ENCODE data around the gene EXOC6. TPM values are rescaled to one million over a fixed set of nuclear protein-coding genes. Genes with fewer than 3 reads are reported as not detected.

EXOC6 gene
- polyA plus RNA-seq, 12 donors: 18.2 to 49.7 (median 37.7) TPM; not detected in 1

DNA sequence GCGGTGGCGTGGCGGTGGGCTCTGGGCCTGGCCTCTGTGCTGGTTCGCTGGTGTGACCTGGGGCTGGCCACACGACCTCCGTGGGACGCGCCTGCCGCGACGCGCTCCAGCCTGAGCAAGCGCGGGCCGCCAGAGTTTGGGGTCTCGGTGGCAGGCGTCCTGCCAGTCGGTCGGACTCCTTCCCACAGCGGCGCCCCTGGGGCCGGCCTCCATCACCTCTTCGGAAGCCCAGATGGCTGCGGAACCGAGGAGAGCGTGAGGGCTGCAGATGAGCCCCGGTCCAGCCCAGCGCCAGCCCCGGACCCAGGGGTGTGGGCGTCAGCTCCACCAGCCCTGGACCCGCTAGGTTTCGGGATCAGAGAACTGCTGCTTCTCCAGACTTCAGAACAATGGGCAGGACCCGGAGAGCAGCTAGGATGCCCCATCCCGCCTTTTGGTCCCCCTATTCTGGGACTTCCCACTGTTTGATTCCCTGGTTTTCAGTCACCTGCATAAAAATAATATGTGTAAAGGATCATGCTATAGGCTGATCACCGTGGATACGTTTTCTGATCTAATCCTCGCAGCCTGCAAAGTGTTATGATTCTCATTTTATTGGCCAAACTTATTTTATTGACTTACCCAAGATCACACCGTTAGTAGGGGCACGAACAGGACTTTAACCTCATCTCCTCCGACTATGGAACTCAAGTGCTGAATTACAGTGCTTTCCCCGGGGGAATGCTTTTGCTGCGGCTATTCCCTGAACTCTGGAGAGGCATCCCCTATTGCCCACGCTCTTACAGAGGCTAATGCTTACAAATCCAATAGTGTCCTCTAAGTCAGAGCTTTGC lies 215.0 kb downstream of the EXOC6 start:
- DNase-seq: no peak

DNA sequence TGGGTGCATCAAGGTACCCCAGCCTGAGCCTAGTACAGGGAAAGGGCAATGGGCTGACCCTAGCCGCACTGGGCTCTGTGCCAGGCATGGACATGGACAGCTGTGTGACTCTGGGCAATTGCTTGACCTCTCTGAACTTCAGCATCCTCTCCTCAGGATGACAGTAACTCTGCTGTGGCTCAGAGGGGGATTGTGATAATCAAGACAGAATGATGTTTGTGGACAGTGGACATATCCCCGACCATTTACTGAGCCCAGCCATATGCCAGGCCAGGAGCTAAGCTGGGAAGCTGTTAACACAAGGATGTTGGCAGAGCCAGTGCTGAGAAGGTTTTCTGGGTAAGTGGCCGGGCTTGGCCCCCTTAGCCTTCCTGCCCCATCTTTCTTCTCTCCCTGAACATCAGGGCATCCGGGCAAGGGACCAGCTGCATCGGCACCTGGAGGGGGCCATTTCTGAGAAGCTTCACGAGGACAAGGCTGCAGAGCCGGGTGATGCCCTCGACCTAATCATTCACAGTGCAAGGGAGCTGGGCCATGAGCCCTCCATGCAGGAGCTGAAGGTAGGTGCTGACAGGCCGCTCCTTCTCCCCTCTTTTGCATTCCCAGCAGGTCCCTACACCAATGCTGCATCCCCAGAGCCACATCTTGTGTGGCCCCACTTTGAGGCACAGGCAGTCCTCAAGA lies 215.8 kb downstream of the EXOC6 start:
- no peak for DNase-seq

DNA sequence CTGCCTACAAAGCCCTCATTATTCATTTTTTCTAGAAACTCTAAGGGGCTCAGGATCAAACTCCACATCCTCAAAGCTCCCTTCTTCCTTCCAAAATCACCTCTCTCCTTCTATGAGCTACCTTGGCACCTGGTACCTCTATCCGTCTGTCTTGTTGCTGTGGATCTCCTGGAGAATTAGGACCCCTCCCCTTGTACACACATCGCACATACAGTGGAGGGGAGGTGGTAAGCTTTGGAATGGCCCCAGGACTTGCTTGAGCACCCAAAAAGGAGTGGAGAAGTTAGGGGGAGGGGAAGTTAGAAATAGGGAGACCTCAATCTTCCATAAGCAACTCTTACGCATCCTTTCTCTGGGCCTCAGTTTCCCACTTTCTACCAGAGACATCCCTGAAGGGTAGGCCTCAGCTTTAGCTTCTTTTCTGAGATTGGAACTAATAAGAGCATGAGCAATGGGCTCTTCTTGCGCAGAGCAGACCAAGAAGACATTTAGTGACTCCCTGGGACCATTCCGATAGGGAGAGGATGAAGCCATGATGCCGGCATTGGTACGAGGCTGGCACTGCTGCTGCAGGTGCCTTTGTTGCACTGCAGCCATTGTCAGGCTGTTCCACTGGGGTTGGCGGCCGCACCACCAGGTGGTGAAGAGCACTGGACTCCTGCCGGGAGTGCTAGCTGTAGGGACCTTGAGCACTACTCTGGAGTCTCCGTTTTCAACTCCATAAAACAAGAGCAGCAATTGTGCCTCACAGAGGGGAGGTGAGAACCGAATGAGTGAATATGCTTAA lies 216.7 kb downstream of the EXOC6 start:
- DNase-seq: no peak

DNA sequence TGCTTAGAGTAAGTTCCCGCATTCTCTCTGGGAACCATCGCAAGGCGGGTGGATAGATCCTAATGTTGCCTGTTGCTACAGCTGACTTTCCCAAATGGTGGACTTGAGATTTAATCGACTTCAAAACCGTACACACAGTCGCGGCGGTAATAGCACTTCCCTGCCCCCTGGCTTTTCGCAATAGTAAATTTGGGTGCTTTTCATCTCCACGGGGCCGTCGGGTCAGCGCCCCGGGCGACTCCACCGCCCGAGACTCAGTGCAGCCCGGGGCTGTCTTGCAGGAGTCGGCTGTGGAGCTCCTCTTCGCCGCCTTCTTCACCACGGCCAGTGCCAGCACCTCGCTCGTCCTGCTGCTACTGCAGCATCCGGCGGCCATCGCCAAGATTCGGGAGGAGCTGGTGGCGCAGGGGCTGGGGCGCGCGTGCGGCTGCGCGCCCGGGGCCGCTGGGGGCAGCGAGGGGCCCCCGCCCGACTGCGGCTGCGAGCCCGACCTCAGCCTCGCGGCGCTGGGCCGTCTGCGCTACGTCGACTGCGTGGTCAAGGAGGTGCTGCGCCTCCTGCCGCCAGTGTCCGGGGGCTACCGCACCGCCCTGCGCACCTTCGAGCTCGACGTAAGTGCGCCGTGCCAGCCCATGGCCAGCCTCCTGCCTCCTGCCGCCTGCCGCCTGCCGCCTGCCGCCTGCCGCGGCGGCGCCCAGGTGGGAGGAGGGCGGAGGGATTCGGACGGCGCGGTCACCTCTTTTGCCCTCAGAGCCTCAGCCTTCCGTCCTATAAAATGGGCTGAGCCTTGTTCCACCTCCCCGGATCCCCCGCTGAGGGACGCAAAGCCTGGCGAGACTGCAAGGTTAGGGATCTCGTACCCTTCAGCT lies 217.6 kb downstream of the EXOC6 start:
- no peak for DNase-seq

DNA sequence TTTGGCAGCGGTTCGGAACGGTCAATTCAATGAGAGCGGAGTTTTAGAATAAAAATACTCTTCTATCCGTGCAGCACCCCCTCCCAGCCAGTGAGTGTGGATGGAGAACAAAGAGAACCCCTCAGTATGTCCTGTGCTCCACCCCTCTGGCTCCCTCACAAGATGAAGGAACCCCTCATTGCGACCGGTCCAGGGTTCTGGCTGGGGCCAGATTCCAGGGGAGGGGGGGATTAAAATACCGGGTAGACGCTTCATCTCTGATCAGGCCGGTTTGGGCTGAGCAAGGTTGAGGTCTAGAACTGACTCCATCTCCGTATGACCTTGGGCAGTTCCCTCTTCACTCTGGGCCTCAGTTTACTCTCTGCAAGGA lies 218.2 kb downstream of the EXOC6 start:
- no peak for DNase-seq

DNA sequence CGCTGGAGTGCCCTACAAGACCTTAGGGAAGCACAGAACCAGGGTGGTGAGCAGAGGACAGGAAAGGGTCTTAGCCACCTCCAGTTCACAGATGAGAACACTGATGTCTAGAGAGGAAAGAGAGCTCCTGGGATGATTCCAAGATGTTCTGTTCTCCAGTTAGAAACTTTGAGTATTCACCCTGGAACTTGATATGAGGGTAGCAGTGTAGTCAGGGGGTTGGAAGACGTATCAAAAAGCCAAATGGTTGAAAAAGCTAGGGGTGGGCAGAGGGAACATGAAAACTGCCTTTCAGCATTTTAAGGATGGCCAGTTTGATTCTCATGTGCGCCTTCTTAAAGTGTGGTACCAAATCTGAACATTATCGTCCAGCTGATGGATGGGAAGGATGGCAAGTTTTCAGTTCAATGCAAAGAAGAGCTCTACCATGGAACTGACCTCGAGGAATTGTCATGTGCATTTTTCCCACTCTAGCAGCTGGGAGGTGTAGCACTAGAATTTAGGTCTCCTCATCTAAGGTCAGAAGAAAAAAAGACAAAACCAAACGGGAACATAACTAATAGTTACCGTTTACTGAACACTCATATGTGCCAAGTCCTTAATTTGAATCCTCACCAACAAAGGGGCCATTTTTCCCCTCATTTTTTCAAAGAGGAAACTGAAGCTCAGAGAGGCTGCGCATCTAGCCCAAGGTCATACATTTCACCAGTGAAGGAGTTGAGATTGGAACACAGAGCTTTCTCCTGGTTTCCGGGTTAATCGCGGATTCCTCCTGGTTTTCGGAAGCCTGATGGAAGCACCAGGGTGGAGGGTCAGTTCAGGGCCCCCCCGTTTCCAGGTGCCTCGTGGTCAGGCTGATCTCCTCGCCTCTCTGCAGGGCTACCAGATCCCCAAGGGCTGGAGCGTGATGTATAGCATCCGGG lies 219.4 kb downstream of the EXOC6 start:
- DNase-seq: no peak

DNA sequence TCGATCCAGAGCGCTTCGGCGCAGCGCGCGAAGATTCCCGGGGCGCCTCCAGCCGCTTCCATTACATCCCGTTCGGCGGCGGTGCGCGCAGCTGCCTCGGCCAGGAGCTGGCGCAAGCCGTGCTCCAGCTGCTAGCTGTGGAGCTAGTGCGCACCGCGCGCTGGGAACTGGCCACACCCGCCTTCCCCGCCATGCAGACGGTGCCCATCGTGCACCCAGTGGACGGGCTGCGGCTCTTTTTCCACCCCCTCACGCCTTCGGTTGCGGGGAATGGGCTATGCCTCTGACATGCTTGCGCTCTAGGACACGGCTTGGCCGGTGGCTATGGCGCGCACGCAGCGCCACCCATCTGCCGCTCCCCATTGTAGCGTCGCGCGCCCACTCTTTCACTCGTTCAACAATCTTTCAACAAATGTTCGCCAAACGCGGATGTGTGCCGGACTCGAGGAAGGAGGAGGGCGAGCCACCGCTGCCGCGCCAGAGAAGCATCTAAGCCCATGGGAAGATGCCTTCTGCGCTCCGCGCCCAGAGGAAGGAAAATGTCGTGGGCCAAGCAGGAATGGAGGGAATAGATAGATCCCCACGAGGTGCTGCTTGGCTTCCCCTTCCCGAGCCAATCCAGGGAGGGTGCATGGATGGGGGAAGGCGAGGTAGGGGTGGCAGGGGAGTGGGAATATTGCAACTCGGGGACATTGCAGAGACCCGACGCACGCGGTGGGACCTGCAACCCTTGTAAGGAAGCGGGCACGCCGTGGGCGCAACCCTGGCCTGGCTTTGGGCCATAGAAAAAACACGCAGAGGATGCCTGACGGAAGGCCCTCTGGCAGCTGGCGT lies 220.3 kb downstream of the EXOC6 start:
- no peak for DNase-seq

DNA sequence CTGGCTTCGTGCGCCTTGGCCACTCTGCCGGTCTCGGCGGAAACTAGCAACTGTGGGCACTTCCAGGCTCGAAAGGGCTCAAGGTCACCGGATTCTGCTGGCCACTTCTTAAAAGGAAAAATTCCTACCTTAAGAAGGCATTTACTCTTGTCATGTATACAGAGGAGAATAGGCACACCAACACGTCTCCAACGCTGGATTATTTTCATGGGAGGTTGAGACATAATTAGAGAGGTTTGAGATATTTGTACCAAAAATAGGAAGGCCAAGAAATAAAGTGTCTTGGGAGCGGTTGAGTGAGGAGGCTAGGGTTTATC lies 220.9 kb downstream of the EXOC6 start:
- DNase-seq: no peak

DNA sequence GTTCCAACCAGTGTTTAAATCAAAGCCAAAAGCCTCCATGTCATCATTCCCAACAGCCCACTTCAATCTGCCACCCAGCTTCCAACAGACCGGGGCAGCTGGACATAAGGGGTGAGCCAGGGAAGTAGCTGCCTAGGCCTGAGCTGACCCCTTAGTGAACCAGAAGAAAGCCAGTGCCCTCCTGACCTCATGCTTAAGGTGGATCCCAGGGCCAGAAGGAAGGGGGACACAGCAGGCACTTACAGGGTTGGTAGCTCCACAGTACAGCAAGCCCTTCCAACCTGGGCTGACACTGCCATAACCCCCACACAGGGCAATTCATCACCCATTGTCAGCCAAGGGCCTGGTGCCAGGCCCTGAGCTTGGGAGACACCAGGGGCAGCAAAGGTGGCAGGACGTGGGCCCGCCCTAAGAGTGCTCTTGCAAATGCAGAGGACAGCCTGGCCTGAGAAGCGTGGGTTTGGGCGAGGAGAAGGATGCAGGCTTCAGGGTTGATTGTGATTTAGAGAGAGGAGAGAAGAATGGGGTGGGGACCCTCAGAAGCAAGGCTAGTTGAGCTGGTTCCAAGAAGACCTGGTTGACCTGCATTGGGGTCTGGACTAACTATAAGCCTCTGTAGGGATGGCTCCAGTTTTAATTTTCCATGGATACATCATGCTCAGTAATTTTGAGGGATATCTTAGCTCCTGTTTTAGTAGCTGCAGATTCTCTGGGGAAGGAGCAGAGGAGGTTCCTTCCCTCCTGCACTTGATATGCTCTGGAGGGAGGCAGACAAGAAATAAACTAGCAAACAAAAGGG lies 222.3 kb downstream of the EXOC6 start:
- DNase-seq: no peak

DNA sequence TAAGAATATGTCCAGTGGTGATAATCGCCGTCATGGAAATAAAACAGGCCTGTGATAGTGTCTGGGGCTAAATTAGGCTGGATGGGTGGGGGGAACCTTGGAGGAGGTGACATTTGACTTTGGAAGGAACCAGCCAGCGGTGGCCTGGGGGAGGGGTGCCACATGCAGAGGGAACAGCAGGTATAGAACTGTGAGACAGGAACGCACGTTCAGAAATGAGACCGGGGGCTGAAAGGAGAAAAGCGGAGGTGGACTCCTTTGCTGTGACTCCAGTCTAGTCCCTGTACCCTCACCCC lies 222.8 kb downstream of the EXOC6 start:
- DNase-seq: no peak

DNA sequence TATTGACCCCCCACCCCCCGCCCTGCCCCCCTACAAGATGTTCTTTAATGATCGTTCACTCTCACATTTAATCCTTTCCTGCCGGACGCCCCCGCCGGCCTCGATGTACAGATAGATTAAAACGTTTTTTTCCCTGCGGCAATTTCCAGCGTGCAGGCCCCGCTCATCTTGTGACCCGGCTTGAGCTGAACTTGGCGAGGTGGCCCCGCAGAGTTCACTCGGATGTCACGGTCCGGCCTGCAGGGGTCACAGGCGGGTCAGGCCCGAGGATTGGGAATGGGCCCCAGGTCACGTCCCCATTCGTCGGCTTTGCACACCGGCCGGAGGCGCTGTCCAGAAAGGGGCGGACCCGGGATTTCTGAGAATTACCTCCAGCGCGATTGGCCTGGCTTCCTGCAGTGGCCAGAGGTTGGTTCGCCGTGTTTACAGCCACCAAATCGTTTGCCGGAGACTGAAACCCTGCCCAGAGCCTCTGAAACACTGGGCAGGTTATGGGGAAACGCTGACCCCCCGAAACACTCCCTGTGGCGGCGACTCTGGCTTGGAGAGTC lies 223.4 kb downstream of the EXOC6 start:
- DNase-seq: no peak

DNA sequence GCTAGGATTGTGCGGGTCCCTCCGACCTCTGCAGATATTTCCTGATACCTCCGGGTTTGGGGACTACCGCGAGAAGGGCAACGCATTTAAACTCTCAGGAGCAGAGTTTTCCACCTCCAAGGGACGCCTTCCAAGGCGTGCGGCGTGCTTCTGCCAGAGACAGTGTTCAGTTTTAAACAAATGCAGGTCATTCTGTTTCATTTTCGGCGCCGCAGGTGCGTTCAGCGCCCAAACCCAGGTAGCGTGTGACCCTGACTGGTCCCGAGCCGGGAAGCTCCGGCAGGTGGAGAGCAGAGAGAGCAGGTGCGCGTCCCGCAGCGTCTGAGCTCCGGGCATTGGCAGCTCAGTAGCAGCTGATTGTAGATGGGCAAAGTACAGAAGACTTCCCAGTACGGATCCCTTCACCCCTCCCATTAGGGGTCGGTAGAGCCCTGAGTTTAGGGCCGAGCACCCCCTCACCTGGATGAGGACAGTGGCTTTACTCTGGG lies 223.9 kb downstream of the EXOC6 start:
- DNase-seq: no peak

DNA sequence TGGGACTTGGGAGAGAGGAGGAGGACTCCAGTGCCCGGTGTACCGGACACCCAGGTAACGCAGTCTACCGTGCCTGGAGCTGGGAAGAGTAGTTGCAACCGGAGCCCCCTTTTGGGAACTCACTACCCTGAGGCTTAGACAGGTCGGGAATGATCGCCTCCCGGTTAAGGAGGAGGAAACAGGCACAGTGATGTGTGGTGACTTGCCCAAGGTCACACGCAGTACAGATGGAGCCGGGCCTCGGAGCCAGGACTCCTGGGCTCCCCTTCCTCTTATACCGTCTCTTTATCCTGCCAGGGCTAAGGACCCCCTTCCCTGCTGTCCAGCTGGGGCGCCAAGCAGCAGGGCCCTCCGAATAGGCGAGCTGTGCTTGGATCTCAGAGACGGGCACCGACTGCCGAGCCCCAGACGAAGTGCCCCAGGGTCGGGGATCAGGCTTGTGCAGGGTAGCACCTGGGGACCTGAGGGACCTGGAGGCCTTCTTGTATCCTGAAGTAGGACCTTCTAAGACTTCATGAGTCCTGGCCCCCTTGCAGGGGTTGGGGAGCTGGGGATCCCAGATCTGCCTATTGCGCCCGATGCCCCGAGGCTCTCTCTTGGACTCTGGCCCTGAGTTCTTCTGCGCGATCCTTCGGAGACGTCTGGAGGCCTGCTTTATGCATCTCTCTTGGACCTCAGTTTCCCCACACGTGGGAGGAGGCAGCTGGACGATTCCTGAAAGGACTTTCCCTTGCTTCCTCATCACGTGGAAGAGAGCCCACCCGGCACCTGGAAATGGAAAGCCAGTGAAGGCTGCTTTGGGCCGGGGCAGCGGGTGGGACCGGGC lies 224.6 kb downstream of the EXOC6 start:
- no peak for DNase-seq

DNA sequence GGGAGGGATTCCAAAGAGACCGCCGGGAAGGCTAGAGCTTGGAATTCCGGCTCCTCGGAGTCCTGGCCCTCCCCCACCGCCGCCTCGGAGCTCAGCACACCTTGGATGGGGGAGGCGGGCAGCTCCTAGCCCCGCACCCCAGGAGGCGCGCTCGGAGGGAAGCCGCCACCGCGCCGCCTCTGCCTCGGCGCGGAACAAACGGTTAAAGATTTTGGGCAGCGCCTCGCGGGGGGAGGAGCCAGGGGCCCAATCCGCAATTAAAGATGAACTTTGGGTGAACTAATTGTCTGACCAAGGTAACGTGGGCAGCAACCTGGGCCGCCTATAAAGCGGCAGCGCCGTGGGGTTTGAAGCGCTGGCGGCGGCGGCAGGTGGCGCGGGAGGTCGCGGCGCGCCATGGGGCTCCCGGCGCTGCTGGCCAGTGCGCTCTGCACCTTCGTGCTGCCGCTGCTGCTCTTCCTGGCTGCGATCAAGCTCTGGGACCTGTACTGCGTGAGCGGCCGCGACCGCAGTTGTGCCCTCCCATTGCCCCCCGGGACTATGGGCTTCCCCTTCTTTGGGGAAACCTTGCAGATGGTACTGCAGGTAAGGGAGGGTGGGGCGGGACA lies 225.3 kb downstream of the EXOC6 start, which contains the start of gene CYP26A1:
Gene CYP26A1 (plus strand): TSS at position 355 of the 608 bp plus-strand sequence. CDS start 42 bp downstream, at position 397.
- no peak for DNase-seq

DNA sequence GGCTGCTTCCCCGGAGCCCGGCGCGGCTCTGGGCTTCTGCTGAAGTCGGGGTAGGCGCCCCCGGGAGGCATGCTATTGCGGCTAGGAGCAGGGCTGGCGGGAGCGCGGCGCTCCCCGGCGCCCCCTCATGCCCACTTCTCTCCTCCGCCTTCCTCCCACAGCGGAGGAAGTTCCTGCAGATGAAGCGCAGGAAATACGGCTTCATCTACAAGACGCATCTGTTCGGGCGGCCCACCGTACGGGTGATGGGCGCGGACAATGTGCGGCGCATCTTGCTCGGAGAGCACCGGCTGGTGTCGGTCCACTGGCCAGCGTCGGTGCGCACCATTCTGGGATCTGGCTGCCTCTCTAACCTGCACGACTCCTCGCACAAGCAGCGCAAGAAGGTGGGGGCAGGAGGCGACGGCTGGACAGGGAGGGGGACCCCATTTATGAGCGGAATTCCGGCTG lies 225.9 kb downstream of the EXOC6 start:
- DNase-seq: no peak

DNA sequence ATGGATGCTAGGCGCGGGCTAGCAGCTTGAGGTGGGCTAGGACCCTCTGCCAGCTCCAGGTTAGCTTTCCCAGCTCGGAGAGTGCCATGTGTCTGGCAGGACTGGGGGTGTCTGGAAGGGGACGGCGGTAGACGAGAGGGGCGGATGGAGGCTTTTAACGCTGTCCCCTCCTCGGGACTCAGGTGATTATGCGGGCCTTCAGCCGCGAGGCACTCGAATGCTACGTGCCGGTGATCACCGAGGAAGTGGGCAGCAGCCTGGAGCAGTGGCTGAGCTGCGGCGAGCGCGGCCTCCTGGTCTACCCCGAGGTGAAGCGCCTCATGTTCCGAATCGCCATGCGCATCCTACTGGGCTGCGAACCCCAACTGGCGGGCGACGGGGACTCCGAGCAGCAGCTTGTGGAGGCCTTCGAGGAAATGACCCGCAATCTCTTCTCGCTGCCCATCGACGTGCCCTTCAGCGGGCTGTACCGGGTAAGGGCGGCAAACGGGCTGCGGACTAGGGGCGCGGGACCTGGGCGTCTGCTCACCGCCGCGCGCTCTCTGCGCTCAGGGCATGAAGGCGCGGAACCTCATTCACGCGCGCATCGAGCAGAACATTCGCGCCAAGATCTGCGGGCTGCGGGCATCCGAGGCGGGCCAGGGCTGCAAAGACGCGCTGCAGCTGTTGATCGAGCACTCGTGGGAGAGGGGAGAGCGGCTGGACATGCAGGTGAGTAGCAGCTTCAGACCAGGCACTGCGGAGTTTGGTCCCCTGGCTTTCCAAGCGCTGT lies 226.5 kb downstream of the EXOC6 start:
- DNase-seq: no peak

All from muscle of arm (tissue), 12 donors.